GM12878 (cell line): ENCODE data around the gene MOGAT1. TPM values are rescaled to one million over a fixed set of nuclear protein-coding genes. Genes with fewer than 3 reads are reported as not detected.

Source experiments
- ATAC-seq: fragments of 200-7000 bp; cut with Tn5 transposase; 3 replicates; pipeline ENCODE4 v1.9.1; 2020; ENCODE audit warnings: mild to moderate bottlenecking, moderate library complexity
- BruUV-seq: library from RNA; stranded (reverse); fragments of 400-500 nt; replicated peaks from 2 replicates; lab custom pipeline; 2021; lab: Mats Ljungman, UMichigan
- CTCF ChIA-PET: fragments of 300-600 bp; sonication (Branson Sonifier 250); formaldehyde crosslinking; extraction: SDS; loops from one replicate; lab custom pipeline; 2021; ENCODE audit warnings: inconsistent platforms; lab: Yijun Ruan, JAX
- POLR2A ChIA-PET: fragments of 350-600 bp; formaldehyde crosslinking; extraction: SDS; loops from one replicate; lab custom pipeline; 2021; ENCODE audit warnings: inconsistent platforms; lab: Charles Lee
- RAD21 ChIA-PET: fragments of 300-600 bp; sonication (Branson Sonifier 250); formaldehyde crosslinking; loops from one replicate; lab custom pipeline; 2023; ENCODE audit warnings: antibody characterized with exemption; ENCODE audit not compliant: unreplicated experiment; lab: Charles Lee
- SMC1A ChIA-PET: fragments of 300-600 bp; sonication (Branson Sonifier 250); formaldehyde crosslinking; loops from one replicate; lab custom pipeline; 2023; ENCODE audit not compliant: unreplicated experiment, uncharacterized antibody; lab: Charles Lee
- DNase-seq: peaks from one replicate; pipeline ENCODE4 v3.0.0-alpha.2; 2011; ENCODE audit warnings: low read depth, low spot score
- FAIRE-seq: peaks from 3 replicates; lab custom pipeline; 2011; peaks lifted over from hg19 to GRCh38; lab: Jason Lieb, UNC
- H2AFZ ChIP-seq: 2 replicates; pipeline ENCODE4 v1.6.0; 2011; ENCODE audit warnings: low read depth, low read length, control low read depth; ENCODE audit not compliant: control insufficient read depth
- H3K27ac ChIP-seq: 2 replicates; pipeline ENCODE4 v1.5.1; 2011; ENCODE audit warnings: control low read depth; ENCODE audit not compliant: control insufficient read depth, insufficient read depth
- H3K27me3 ChIP-seq, 2 experiments: replicated peaks in 1 of 2; 2 replicates each; pipeline versions ENCODE4 v1.6.0 to v1.6.1; 2011; ENCODE audit warnings: low read length in 1 of 2; ENCODE audit not compliant: control insufficient read depth in 2 of 2, insufficient read depth in 2 of 2
- H3K36me3 ChIP-seq, 2 experiments: 2 replicates each; pipeline ENCODE4 v1.5.1; 2011; ENCODE audit warnings: low read length in 1 of 2; ENCODE audit not compliant: control insufficient read depth in 2 of 2, insufficient read depth in 2 of 2
- H3K4me1 ChIP-seq: 2 replicates; pipeline ENCODE4 v1.6.1; 2011; ENCODE audit warnings: mild to moderate bottlenecking, low read length, moderate library complexity, mixed read lengths; ENCODE audit not compliant: control insufficient read depth, insufficient read depth
- H3K4me2 ChIP-seq: 2 replicates; pipeline ENCODE4 v1.6.0; 2011; ENCODE audit warnings: control low read depth; ENCODE audit not compliant: control insufficient read depth, insufficient read depth
- H3K4me3 ChIP-seq: fragments of 200-600 bp; sonication (generic); 2 replicates; pipeline ENCODE4 v1.5.1; 2016
- H3K79me2 ChIP-seq: 2 replicates; pipeline ENCODE4 v1.6.0; 2011; ENCODE audit warnings: low read length; ENCODE audit not compliant: control insufficient read depth, insufficient read depth
- H3K9ac ChIP-seq: 2 replicates; pipeline ENCODE4 v1.8.0; 2011; ENCODE audit warnings: low read length, control low read depth, mixed read lengths; ENCODE audit not compliant: control insufficient read depth, insufficient read depth
- H3K9me3 ChIP-seq: replicated peaks from 3 replicates; pipeline ENCODE4 v1.5.1; 2011; ENCODE audit warnings: mild to moderate bottlenecking, low read length; ENCODE audit not compliant: control insufficient read depth, insufficient read depth
- H4K20me1 ChIP-seq: 2 replicates; pipeline ENCODE4 v1.6.0; 2011; ENCODE audit not compliant: control insufficient read depth, insufficient read depth
- BMI1 ChIP-seq: fragments of 450-650 bp; IDR thresholded peaks from 2 replicates; pipeline ENCODE4 v1.6.1; 2016; ENCODE audit warnings: mild to moderate bottlenecking, moderate library complexity, borderline replicate concordance
- CHD1 ChIP-seq: IDR thresholded peaks from 2 replicates; pipeline ENCODE4 v1.6.1; 2012; ENCODE audit warnings: low read depth, low read length, improper control_type of control experiment
- CREM ChIP-seq: IDR thresholded peaks from 2 replicates; pipeline ENCODE4 v1.6.1; 2014; ENCODE audit warnings: antibody characterized with exemption, low read depth
- DPF2 ChIP-seq: fragments of 450-650 bp; IDR thresholded peaks from 2 replicates; pipeline ENCODE4 v1.6.1; 2017; ENCODE audit warnings: mild to moderate bottlenecking
- EZH2 ChIP-seq: IDR thresholded peaks from 2 replicates; pipeline ENCODE4 v1.6.1; 2012; ENCODE audit warnings: low read depth, mild to moderate bottlenecking, control low read depth, inconsistent platforms, low read length, borderline replicate concordance; ENCODE audit not compliant: control insufficient read depth
- HCFC1 ChIP-seq: fragments of 150-350 bp; IDR thresholded peaks from 2 replicates; pipeline ENCODE4 v1.6.1; 2014; ENCODE audit warnings: low read length
- HDGF ChIP-seq: fragments of 450-650 bp; IDR thresholded peaks from 2 replicates; pipeline ENCODE4 v1.6.1; 2016; ENCODE audit warnings: antibody characterized with exemption
- MTA3 ChIP-seq: IDR thresholded peaks from 2 replicates; pipeline ENCODE4 v1.6.1; 2012; ENCODE audit warnings: low read length, inconsistent platforms, borderline replicate concordance
- NFXL1 ChIP-seq: fragments of 450-650 bp; IDR thresholded peaks from 2 replicates; pipeline ENCODE4 v1.6.1; 2017; ENCODE audit warnings: antibody characterized with exemption, mild to moderate bottlenecking, borderline replicate concordance
- RAD51 ChIP-seq: fragments of 450-650 bp; IDR thresholded peaks from 2 replicates; pipeline ENCODE4 v1.6.1; 2016; ENCODE audit warnings: moderate library complexity, mild to moderate bottlenecking, inconsistent platforms
- SIN3A ChIP-seq: IDR thresholded peaks from 2 replicates; pipeline ENCODE4 v1.6.1; 2012; ENCODE audit warnings: low read depth, low read length, improper control_type of control experiment
- STAT1 ChIP-seq: fragments of 450-650 bp; conservative IDR thresholded peaks from 2 replicates; pipeline ENCODE4 v1.6.1; 2014; ENCODE audit warnings: antibody characterized with exemption, mild to moderate bottlenecking
- ZNF384 ChIP-seq: IDR thresholded peaks from 2 replicates; pipeline ENCODE4 v1.6.1; 2012; ENCODE audit warnings: low read depth, mild to moderate bottlenecking, low read length, improper control_type of control experiment, borderline replicate concordance
- ZSCAN29 ChIP-seq: fragments of 450-650 bp; IDR thresholded peaks from 2 replicates; pipeline ENCODE4 v1.6.1; 2017; ENCODE audit warnings: mild to moderate bottlenecking, moderate library complexity
- ZZZ3 ChIP-seq: IDR thresholded peaks from 2 replicates; pipeline ENCODE4 v1.6.1; 2011; ENCODE audit warnings: low read depth; ENCODE audit not compliant: control insufficient read depth, insufficient read length
- WGBS: methylation state at CpG from one replicate; pipeline ENCODE4 v1.1.6; 2016; ENCODE audit warnings: low lambda C conversion rate; ENCODE audit not compliant: insufficient replicate concordance, insufficient coverage; ENCODE audit errors: missing lambda C conversion rate; 5-methylcytosine and 5-hydroxymethylcytosine counted together
- in situ Hi-C: fragments of 300-500 bp; cut with MboI; formaldehyde crosslinking; loops from 9 replicates; pipeline ENCODE4 v1.14.3; 2018; ENCODE audit warnings: mixed read lengths
- intact Hi-C: fragments of 100-400 bp; cut with micrococcal nuclease; formaldehyde crosslinking; loops from one replicate; pipeline ENCODE4 v1.14.2; 2022; ENCODE audit not compliant: unreplicated experiment
- polyA plus RNA-seq, 11 experiments: library from polyadenylated mRNA; depleted of rRNA in 4 of 11; unstranded in 6 of 11; stranded (reverse) in 5 of 11; fragments of >200 nt; fragmentation: Nextera tagmentation in 4 of 11; fragmentation: Illumina TruSeq in 1 of 11; extraction: Ambion mirVana in 4 of 11; extraction: Trizol in 1 of 11; gene quantifications; 1 replicate in 1 of 11; 2 replicates in 10 of 11; pipeline versions ENCODE4 v1.2.1 to v1.2.3, GENCODE V29; 2011 to 2016; ENCODE audit warnings: inconsistent platforms in 2 of 11, missing spikeins in 2 of 11, low read depth in 1 of 11
- total RNA-seq, 4 experiments: library from RNA; depleted of rRNA in 3 of 4; stranded (reverse); fragments of >200 nt in 3 of 4; fragmentation: Illumina TruSeq in 1 of 4; extraction: Trizol in 1 of 4; gene quantifications; 2 replicates each; pipeline versions ENCODE4 v1.2.1 to v1.2.3, GENCODE V29; 2013 to 2021
- TF ChIP-seq, protein P1 (sequence below): IDR thresholded peaks from 2 replicates; pipeline ENCODE4 v1.6.1; 2012; ENCODE audit warnings: low read length, inconsistent platforms
- TF ChIP-seq, protein P2 (sequence below): IDR thresholded peaks from 2 replicates; pipeline ENCODE4 v1.6.1; 2011; ENCODE audit warnings: low read depth, low read length, improper control_type of control experiment, borderline replicate concordance
- TF ChIP-seq, protein P3 (sequence below), 3 experiments: IDR thresholded peaks in 2 of 3; conservative IDR thresholded peaks in 1 of 3; 2 replicates each; pipeline ENCODE4 v1.5.1; 2011; ENCODE audit warnings: low read depth in 3 of 3, low read length in 3 of 3, mild to moderate bottlenecking in 3 of 3, control low read depth in 2 of 3, moderate library complexity in 2 of 3, inconsistent platforms in 1 of 3, mixed read lengths in 1 of 3; ENCODE audit not compliant: control insufficient read depth in 2 of 3, insufficient read depth in 1 of 3; ENCODE audit errors: extremely low read depth in 1 of 3
- TF ChIP-seq, protein P4 (sequence below): IDR thresholded peaks from 2 replicates; pipeline ENCODE4 v1.6.1; 2011; ENCODE audit warnings: borderline replicate concordance, low read depth, mild to moderate bottlenecking, moderate library complexity, mixed read lengths, low read length; ENCODE audit not compliant: insufficient read depth; ENCODE audit errors: extremely low read length

MOGAT1 gene
- total and polyA plus RNA-seq, 10 of the 15 experiments (the other 5 are each of a cell fraction or from before 2014, with no cell fraction given): not detected

DNA sequence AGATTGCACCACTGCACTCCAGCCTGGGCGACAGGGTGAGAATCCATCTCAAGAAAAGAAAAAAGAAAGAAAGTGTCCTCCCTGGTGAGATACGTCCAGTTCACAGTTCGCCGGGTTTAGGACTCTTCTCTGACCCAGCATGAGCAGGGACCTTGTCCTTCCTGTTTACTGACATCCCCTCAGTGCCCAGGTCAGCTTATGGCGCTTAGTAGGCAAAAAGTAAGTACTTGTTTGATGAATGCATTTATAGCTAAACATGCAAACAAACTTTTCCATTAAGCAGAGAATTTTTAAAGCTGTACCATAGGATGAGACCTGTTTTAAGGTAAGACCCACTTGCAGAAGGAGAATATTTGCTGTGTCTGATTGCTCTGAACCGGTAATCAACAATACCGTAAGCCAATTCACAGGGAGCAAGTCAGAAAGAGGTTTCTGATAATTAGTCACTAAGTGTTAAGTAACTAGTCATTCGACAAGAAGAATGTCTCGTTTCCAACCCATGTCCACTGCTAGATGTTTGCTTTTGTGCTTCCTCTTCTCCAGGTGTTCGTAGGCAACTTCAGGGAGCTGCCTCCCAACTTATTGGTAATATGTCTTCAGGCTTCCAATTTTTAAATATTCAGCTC is 40.0 kb downstream of the MOGAT1 start (continued):
- TF ChIP-seq, protein P1, sequence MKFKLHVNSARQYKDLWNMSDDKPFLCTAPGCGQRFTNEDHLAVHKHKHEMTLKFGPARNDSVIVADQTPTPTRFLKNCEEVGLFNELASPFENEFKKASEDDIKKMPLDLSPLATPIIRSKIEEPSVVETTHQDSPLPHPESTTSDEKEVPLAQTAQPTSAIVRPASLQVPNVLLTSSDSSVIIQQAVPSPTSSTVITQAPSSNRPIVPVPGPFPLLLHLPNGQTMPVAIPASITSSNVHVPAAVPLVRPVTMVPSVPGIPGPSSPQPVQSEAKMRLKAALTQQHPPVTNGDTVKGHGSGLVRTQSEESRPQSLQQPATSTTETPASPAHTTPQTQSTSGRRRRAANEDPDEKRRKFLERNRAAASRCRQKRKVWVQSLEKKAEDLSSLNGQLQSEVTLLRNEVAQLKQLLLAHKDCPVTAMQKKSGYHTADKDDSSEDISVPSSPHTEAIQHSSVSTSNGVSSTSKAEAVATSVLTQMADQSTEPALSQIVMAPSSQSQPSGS: no peak
- no peak for TF ChIP-seq ZNF384
- TF ChIP-seq SIN3A: no peak
- no peak for TF ChIP-seq MTA3
- TF ChIP-seq, protein P2, sequence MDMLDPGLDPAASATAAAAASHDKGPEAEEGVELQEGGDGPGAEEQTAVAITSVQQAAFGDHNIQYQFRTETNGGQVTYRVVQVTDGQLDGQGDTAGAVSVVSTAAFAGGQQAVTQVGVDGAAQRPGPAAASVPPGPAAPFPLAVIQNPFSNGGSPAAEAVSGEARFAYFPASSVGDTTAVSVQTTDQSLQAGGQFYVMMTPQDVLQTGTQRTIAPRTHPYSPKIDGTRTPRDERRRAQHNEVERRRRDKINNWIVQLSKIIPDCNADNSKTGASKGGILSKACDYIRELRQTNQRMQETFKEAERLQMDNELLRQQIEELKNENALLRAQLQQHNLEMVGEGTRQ: no peak
- no peak for TF ChIP-seq ZZZ3
- no peak for TF ChIP-seq BMI1

DNA sequence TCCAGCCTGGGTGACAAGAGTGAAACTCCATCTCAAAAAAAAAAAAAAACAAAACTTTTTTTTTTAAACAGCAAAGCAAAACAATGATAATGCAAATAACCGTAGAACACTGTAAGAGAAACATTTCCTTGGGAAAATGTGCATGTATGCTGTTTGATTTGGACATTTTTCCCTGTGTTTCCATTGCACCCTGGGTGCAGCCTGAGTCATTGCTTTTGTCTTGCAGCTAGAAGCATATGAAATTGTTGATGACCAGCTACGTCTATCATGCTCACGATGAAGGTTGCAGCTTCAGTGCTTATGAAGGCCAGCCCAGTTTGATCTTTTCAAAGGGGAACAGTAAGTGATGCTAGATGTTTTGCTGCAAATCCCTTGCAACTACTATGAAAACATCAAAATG is 41.5 kb downstream of the MOGAT1 start:
- H3K9me3 ChIP-seq: no peaks in the 10 kb centered on the region; the same call in 2 of the 3 replicates
- SMC1A ChIA-PET: interaction anchor here (0.7 kb wide), 1 partner anchor 149 kb away, joined by 3 read pairs; no protein-coding TSS in a partner anchor
- intact Hi-C loops: no loop called here
- H3K27me3 ChIP-seq: no peaks in the 10 kb centered on the region
- H3K4me2 ChIP-seq: no peak overlapping the region
- BruUV-seq: no TSS peak
- 100% methylated on average over 3 of the region's 3 CpGs for WGBS
- CTCF ChIA-PET: no interaction called here
- H3K4me1 ChIP-seq: peaks cover 1% of the 10 kb centered on the region
- H3K9ac ChIP-seq: no peak overlapping the region
- ATAC-seq (no peak), FAIRE-seq (no peak), DNase-seq (no peak)
- POLR2A ChIA-PET: interaction anchor here (0.7 kb wide), 1 partner anchor 211 kb away, joined by 5 read pairs; no protein-coding TSS in a partner anchor
- no peak overlapping the region for H3K4me3 ChIP-seq
- no peaks in the 10 kb centered on the region for H4K20me1 ChIP-seq
- H3K36me3 ChIP-seq: no peaks in the 10 kb centered on the region
- in situ Hi-C loops: no loop called here
- no peak overlapping the region for H3K27ac ChIP-seq
- H3K79me2 ChIP-seq: no peaks in the 10 kb centered on the region
- H2AFZ ChIP-seq: no peak overlapping the region
- RAD21 ChIA-PET: interaction anchor here (1.8 kb wide), 1 partner anchor 199 kb away, joined by 6 read pairs; no protein-coding TSS in a partner anchor
- TF ChIP-seq ZSCAN29 (no peak), STAT1 (no peak), EZH2 (no peak), HDGF (no peak), DPF2 (no peak), HCFC1 (no peak), CHD1 (no peak), CREM (no peak), RAD51 (no peak), NFXL1 (no peak)
- TF ChIP-seq, protein P3, sequence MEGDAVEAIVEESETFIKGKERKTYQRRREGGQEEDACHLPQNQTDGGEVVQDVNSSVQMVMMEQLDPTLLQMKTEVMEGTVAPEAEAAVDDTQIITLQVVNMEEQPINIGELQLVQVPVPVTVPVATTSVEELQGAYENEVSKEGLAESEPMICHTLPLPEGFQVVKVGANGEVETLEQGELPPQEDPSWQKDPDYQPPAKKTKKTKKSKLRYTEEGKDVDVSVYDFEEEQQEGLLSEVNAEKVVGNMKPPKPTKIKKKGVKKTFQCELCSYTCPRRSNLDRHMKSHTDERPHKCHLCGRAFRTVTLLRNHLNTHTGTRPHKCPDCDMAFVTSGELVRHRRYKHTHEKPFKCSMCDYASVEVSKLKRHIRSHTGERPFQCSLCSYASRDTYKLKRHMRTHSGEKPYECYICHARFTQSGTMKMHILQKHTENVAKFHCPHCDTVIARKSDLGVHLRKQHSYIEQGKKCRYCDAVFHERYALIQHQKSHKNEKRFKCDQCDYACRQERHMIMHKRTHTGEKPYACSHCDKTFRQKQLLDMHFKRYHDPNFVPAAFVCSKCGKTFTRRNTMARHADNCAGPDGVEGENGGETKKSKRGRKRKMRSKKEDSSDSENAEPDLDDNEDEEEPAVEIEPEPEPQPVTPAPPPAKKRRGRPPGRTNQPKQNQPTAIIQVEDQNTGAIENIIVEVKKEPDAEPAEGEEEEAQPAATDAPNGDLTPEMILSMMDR (IDR thresholded peaks at IDR 0.05 in 2 of 3, conservative IDR thresholded peaks at IDR 0.05 in 1 of 3; ENCODE audit: control insufficient read depth in 2 of 3, extremely low read depth in 1 of 3, insufficient read depth in 1 of 3, low read depth in 3 of 3, low read length in 3 of 3): no peak
- TF ChIP-seq, protein P4, sequence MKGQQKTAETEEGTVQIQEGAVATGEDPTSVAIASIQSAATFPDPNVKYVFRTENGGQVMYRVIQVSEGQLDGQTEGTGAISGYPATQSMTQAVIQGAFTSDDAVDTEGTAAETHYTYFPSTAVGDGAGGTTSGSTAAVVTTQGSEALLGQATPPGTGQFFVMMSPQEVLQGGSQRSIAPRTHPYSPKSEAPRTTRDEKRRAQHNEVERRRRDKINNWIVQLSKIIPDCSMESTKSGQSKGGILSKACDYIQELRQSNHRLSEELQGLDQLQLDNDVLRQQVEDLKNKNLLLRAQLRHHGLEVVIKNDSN: no peak
